HL-60 (cell line): ENCODE results near the gene MEIS1.

Experiments used
- DNase-seq, 2 experiments: peaks; one replicate each; pipeline ENCODE4 v3.0.0-alpha.2; 2010 to 2020; ENCODE audit warnings: low read depth in 1 of 2, low spot score in 1 of 2
- H3K27ac ChIP-seq: fragments of 250-450 bp; sonication (Bioruptor Pico); replicated peaks from 2 replicates; pipeline ENCODE4 v1.5.1; 2020; ENCODE audit warnings: mild to moderate bottlenecking, moderate library complexity
- H3K27me3 ChIP-seq: fragments of 250-450 bp; sonication (Bioruptor Pico); 2 replicates; pipeline ENCODE4 v1.5.1; 2021; ENCODE audit warnings: mild to moderate bottlenecking, moderate library complexity; ENCODE audit not compliant: insufficient read depth, poor library complexity, severe bottlenecking
- H3K4me3 ChIP-seq: replicated peaks from 2 replicates; pipeline ENCODE4 v1.5.1; 2011; ENCODE audit warnings: mild to moderate bottlenecking, control low read depth, low read length; ENCODE audit not compliant: insufficient read depth
- GABPA ChIP-seq: IDR thresholded peaks from 2 replicates; pipeline ENCODE4 v1.6.1; 2012; ENCODE audit warnings: low read depth
- POLR2AphosphoS5 ChIP-seq: IDR thresholded peaks from 2 replicates; pipeline ENCODE4 v1.6.1; 2012; ENCODE audit warnings: low read depth
- SPI1 ChIP-seq: IDR thresholded peaks from 2 replicates; pipeline ENCODE4 v1.6.1; 2012; ENCODE audit warnings: low read depth, mild to moderate bottlenecking, borderline replicate concordance
- TF ChIP-seq, protein P1 (sequence below): IDR thresholded peaks from 2 replicates; pipeline ENCODE4 v1.6.1; 2012; ENCODE audit warnings: low read depth; ENCODE audit not compliant: insufficient replicate concordance
- TF ChIP-seq, protein P2 (sequence below): IDR thresholded peaks from one replicate; pipeline ENCODE4 v1.5.1; 2011; ENCODE audit warnings: low read length, control low read depth, inconsistent platforms; ENCODE audit not compliant: insufficient read depth

MEIS1 gene

DNA sequence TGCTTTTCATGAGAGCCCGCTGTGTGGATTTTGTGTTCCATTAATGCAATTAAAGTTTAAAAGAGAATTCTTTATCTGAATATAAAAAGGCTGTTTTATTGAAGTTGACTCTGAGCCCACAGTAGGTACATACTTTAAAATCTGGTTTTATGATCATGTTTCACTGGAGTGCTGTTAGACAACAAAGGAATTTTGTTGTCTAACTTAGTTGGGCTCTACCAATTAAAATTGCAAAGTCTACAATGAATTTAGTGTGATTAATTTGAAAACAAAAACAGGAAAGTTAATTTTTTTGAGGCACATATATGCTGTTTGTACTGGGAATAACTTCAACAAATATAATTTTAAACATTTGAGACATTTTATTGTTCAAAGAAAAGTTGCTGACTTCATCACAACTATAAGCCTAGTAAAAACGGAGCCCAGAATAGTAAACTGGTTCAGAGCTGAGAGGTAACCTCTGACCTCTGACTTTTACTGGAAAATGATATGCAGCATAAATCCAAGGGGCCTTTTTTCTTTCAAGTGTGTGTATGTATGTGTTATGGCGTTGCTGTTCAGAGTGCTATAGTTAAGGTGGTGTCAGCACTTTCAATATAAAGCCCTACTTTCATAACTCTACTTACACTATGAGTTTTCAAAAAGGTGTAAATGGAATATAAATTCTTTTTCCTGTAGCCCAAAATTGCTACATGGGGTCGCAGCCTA, 30.2 kb downstream of the MEIS1 start:
- Histone ChIP-seq H3K27me3 (peaks cover 2% of the 10 kb centered on the region), H3K27ac (no peak overlapping the region), H3K4me3 (no peak overlapping the region)
- TF ChIP-seq, protein P1, sequence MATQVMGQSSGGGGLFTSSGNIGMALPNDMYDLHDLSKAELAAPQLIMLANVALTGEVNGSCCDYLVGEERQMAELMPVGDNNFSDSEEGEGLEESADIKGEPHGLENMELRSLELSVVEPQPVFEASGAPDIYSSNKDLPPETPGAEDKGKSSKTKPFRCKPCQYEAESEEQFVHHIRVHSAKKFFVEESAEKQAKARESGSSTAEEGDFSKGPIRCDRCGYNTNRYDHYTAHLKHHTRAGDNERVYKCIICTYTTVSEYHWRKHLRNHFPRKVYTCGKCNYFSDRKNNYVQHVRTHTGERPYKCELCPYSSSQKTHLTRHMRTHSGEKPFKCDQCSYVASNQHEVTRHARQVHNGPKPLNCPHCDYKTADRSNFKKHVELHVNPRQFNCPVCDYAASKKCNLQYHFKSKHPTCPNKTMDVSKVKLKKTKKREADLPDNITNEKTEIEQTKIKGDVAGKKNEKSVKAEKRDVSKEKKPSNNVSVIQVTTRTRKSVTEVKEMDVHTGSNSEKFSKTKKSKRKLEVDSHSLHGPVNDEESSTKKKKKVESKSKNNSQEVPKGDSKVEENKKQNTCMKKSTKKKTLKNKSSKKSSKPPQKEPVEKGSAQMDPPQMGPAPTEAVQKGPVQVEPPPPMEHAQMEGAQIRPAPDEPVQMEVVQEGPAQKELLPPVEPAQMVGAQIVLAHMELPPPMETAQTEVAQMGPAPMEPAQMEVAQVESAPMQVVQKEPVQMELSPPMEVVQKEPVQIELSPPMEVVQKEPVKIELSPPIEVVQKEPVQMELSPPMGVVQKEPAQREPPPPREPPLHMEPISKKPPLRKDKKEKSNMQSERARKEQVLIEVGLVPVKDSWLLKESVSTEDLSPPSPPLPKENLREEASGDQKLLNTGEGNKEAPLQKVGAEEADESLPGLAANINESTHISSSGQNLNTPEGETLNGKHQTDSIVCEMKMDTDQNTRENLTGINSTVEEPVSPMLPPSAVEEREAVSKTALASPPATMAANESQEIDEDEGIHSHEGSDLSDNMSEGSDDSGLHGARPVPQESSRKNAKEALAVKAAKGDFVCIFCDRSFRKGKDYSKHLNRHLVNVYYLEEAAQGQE, result no peak
- TF ChIP-seq, protein P2, sequence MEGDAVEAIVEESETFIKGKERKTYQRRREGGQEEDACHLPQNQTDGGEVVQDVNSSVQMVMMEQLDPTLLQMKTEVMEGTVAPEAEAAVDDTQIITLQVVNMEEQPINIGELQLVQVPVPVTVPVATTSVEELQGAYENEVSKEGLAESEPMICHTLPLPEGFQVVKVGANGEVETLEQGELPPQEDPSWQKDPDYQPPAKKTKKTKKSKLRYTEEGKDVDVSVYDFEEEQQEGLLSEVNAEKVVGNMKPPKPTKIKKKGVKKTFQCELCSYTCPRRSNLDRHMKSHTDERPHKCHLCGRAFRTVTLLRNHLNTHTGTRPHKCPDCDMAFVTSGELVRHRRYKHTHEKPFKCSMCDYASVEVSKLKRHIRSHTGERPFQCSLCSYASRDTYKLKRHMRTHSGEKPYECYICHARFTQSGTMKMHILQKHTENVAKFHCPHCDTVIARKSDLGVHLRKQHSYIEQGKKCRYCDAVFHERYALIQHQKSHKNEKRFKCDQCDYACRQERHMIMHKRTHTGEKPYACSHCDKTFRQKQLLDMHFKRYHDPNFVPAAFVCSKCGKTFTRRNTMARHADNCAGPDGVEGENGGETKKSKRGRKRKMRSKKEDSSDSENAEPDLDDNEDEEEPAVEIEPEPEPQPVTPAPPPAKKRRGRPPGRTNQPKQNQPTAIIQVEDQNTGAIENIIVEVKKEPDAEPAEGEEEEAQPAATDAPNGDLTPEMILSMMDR, result no peak
- DNase-seq, result no peak

DNA sequence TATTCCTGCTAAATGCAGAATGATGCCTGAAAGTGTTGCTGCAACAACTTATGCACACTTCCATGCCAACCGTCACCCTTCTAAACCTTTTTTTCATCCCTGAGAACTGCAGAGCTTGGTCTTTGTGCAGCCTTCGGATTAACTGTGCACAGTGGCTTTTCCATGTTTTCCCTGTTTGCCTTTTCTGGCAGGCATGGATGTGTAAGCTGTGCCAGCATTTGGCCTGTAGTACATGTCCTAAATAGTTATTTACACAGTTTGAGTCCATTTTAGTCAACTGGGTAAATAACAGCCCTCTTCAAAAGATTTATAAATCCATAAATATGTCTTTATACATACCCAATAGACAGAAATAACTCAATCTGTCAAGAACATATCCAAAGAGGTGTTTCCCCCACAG, 31.5 kb downstream of the MEIS1 start:
- TF ChIP-seq, protein P2, result no peak
- no peak for TF ChIP-seq POLR2AphosphoS5
- TF ChIP-seq SPI1, result no peak
- no peak for DNase-seq
- Histone ChIP-seq H3K4me3 (no peak overlapping the region), H3K27ac (no peak overlapping the region), H3K27me3 (peaks cover 2% of the 10 kb centered on the region)

DNA sequence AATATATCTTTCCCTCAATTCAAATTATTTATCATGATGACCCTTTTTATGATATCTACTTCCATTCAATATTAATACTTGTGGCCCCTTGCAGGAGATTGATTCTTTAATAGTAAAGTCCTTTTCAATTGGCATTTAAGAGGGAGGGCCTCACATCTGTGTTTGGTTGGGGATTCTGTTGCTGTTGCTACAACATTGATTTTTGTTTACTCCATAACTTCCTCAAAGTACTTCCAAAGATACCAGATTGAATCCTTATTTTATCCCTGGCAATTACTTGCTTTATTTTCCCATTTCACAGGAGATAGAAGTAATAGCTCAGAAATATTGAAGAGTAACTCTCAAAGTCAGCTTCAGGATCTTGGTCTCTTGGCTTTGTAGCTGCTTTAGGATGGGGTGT, 32.8 kb downstream of the MEIS1 start:
- H3K27ac ChIP-seq, result no peak overlapping the region
- no peak for TF ChIP-seq SPI1
- TF ChIP-seq GABPA, result no peak
- TF ChIP-seq, protein P2, result no peak
- TF ChIP-seq POLR2AphosphoS5, result no peak
- TF ChIP-seq, protein P1, result no peak
- H3K27me3 ChIP-seq, result peaks cover 2% of the 10 kb centered on the region
- DNase-seq, result no peak
- H3K4me3 ChIP-seq, result no peak overlapping the region

DNA sequence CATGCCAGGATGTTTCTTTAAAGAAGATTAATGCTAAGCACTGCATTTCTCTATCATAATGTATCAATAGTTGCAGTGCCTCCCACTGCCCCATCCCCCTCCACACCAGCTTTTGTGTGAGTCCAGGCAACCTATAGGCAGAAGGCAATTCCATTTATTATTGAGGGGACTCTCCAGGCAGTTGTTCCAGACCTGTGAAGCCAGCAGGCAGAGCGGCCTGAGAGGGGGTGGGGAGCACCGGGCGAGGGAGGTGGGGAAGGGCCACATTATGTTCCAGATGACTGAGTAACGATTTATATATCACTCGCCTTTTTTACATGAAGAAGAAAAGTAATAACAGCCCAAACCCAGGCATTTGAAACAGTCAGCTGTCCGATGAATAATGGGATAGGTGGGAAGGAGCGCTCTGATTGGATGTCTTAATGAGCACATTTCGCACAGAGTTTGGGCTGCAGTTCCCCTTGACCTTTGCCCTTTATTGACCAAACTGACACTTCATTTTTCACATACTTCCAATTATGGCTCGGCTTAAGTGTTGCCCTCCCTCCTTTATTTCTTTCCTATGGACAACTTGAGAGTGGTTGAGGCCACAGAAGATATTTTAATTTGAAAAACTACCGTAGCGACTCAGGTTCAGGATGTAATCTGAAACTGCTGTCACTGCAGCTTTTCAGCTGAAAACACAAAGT, 34.4 kb downstream of the MEIS1 start:
- H3K27ac ChIP-seq, result no peak overlapping the region
- TF ChIP-seq SPI1, result no peak
- no peak overlapping the region for H3K4me3 ChIP-seq

More for the DNA sequence above, 34.4 kb downstream of the MEIS1 start:
- peaks cover 2% of the 10 kb centered on the region for H3K27me3 ChIP-seq
- no peak for DNase-seq
